B cell (primary cell): ENCODE measurements around the gene NPBWR2. TPM values are rescaled to one million over a fixed set of nuclear protein-coding genes. Genes with fewer than 3 reads are reported as not detected.
"Not testable (repeated sequence)": the region's sequence is repeated elsewhere in the genome, so short reads cannot be mapped to it uniquely, and the experiment has no call there.

Experiments used
- ATAC-seq: fragments of 200-7000 bp; cut with Tn5 transposase; one replicate; pipeline ENCODE4 v1.10.0; 2021; ENCODE audit warnings: low read depth, mild to moderate bottlenecking, moderate number of reproducible peaks, moderate library complexity
- CTCF ChIA-PET: fragments of 350-600 bp; sonication (Branson Sonifier 250); formaldehyde crosslinking; loops from one replicate; lab custom pipeline; 2021; ENCODE audit warnings: antibody characterized with exemption, inconsistent platforms; lab: Charles Lee
- POLR2A ChIA-PET: fragments of 350-600 bp; sonication (Branson Sonifier 250); formaldehyde crosslinking; loops from one replicate; lab custom pipeline; 2021; ENCODE audit warnings: antibody characterized with exemption; lab: Charles Lee
- DNase-seq: peaks from one replicate; pipeline ENCODE4 v3.0.0; 2013
- H2AFZ ChIP-seq: 2 replicates; pipeline ENCODE4 v1.6.1; 2012; ENCODE audit warnings: mild to moderate bottlenecking, low read depth, low read length; ENCODE audit not compliant: insufficient read depth, poor library complexity, severe bottlenecking
- H3K27ac ChIP-seq, 2 donors: 1 replicate in 1 of 2; 2 replicates in 1 of 2; pipeline ENCODE4 v1.5.1; 2012 to 2013; ENCODE audit warnings: low read length in 2 of 2, mild to moderate bottlenecking in 2 of 2, moderate library complexity in 1 of 2
- H3K27me3 ChIP-seq, 4 experiments: fragments of 200-600 bp in 1 of 4; sonication (generic) in 1 of 4; replicated peaks in 1 of 4; 1 replicate in 2 of 4; 2 replicates in 2 of 4; pipeline versions ENCODE4 v1.6.1 to v1.7.0; 2013 to 2016; ENCODE audit warnings: low read length in 3 of 4, mild to moderate bottlenecking in 2 of 4, mixed read lengths in 1 of 4, moderate library complexity in 1 of 4; ENCODE audit not compliant: insufficient read depth in 4 of 4, control insufficient read depth in 3 of 4; ENCODE audit errors: control extremely low read depth in 1 of 4
- H3K36me3 ChIP-seq, 2 experiments: replicated peaks in 1 of 2; 1 replicate in 1 of 2; 2 replicates in 1 of 2; pipeline versions ENCODE4 v1.6.1 to v1.7.1; 2013; ENCODE audit warnings: low read length in 1 of 2; ENCODE audit not compliant: insufficient read depth in 2 of 2, control insufficient read depth in 1 of 2; ENCODE audit errors: control extremely low read depth in 1 of 2, extremely low read depth in 1 of 2
- H3K4me1 ChIP-seq, 2 donors: fragments of 200-600 bp in 1 of 2; sonication (generic) in 1 of 2; 1 replicate in 1 of 2; 2 replicates in 1 of 2; pipeline versions ENCODE4 v1.5.1 to v1.6.1; 2013 to 2017; ENCODE audit warnings: low read length in 2 of 2; ENCODE audit not compliant: control insufficient read depth in 2 of 2, insufficient read depth in 2 of 2
- H3K4me2 ChIP-seq: replicated peaks from 2 replicates; pipeline ENCODE3; 2012; ENCODE audit warnings: mild to moderate bottlenecking, low read depth, low read length; ENCODE audit not compliant: poor library complexity, severe bottlenecking
- H3K4me3 ChIP-seq, 5 experiments: fragments of 200-600 bp in 1 of 5; sonication (generic) in 1 of 5; 1 replicate in 3 of 5; 2 replicates in 2 of 5; pipeline versions ENCODE4 v1.5.1 to v1.7.0; 2011 to 2016; ENCODE audit warnings: low read length in 4 of 5, mild to moderate bottlenecking in 4 of 5, low read depth in 2 of 5, control low read depth in 1 of 5, moderate library complexity in 1 of 5; ENCODE audit not compliant: insufficient read depth in 1 of 5; ENCODE audit errors: control extremely low read depth in 1 of 5, extremely low read depth in 1 of 5
- H3K79me2 ChIP-seq: fragments of 200-600 bp; sonication (generic); one replicate; pipeline ENCODE4 v1.6.0; 2016; ENCODE audit warnings: low read length; ENCODE audit not compliant: control insufficient read depth, insufficient read depth
- H3K9ac ChIP-seq: fragments of 200-600 bp; sonication (generic); 2 replicates; pipeline ENCODE4 v1.6.1; 2017; ENCODE audit warnings: mild to moderate bottlenecking, low read length, moderate library complexity
- H3K9me3 ChIP-seq, 3 donors: one replicate each; pipeline versions ENCODE4 v1.6.1 to v1.7.1; 2013; ENCODE audit warnings: low read length in 2 of 3; ENCODE audit not compliant: control insufficient read depth in 2 of 3, insufficient read depth in 1 of 3; ENCODE audit errors: control extremely low read depth in 1 of 3
- H4K20me1 ChIP-seq: 2 replicates; pipeline ENCODE4 v1.6.0; 2012; ENCODE audit warnings: mild to moderate bottlenecking, low read length; ENCODE audit not compliant: insufficient read depth, control insufficient read depth, poor library complexity, severe bottlenecking
- H3K27ac Mint-ChIP-seq: one replicate; pipeline ENCODE4 v1.8.0; 2021; ENCODE audit warnings: mixed read lengths
- H3K27me3 Mint-ChIP-seq: one replicate; pipeline ENCODE4 v1.8.0; 2021; ENCODE audit warnings: mixed read lengths
- H3K4me1 Mint-ChIP-seq: one replicate; pipeline ENCODE4 v1.8.0; 2021; ENCODE audit warnings: mixed read lengths
- H3K4me3 Mint-ChIP-seq: one replicate; pipeline ENCODE4 v1.8.0; 2021; ENCODE audit warnings: mixed read lengths
- H3K9me3 Mint-ChIP-seq: one replicate; pipeline ENCODE4 v1.8.0; 2022; ENCODE audit warnings: mixed read lengths; ENCODE audit not compliant: insufficient read depth
- EZH2 ChIP-seq: IDR thresholded peaks from 2 replicates; pipeline ENCODE4 v1.6.1; 2012; ENCODE audit warnings: borderline replicate concordance, low read depth, mild to moderate bottlenecking, moderate library complexity, low read length; ENCODE audit not compliant: insufficient read depth, poor library complexity, severe bottlenecking
- WGBS: methylation state at CpG from one replicate; pipeline ENCODE4 v1.1.5; 2013; ENCODE audit warnings: missing lambda C conversion rate; ENCODE audit not compliant: insufficient coverage; 5-methylcytosine and 5-hydroxymethylcytosine counted together
- intact Hi-C: fragments of 100-400 bp; cut with micrococcal nuclease; formaldehyde crosslinking; loops from one replicate; pipeline ENCODE4 v1.10.0; 2022
- polyA plus RNA-seq: library from polyadenylated mRNA; depleted of rRNA; stranded (reverse); fragments of >200 nt; gene quantifications from 2 replicates; pipeline ENCODE4 v1.2.3, GENCODE V29; 2012
- total RNA-seq, 2 donors: library from RNA; stranded (reverse); fragments of 120-200 nt in 1 of 2; gene quantifications; 1 replicate in 1 of 2; 2 replicates in 1 of 2; pipeline versions ENCODE4 v1.2.3 to v1.2.4, GENCODE V29; 2013 to 2022
- TF ChIP-seq, protein P1 (sequence below): fragments of 200-600 bp; IDR thresholded peaks from one replicate; pipeline ENCODE4 v1.8.0; 2022; ENCODE audit warnings: antibody characterized with exemption, mild to moderate bottlenecking

The NPBWR2 gene
- total and polyA plus RNA-seq, 2 donors (not counting 1 experiment from before 2014, with no cell fraction given), result 0.21 TPM; not detected in 1

DNA sequence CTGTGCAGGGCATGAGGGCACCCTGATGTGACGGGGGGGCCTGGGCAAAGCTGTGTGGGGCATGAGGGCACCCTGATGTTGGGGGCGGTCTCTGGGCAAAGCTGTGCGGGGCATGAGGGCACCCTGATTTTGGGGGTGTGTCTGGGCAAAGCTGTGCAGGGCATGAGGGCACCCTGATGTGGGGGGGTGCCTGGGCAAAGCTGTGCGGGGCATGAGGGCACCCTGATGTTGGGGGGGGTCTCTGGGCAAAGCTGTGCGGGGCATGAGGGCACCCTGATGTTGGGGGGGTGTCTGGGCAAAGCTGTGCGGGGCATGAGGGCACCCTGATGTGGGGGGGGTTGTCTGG is 10.0 kb upstream of the NPBWR2 start:
- DNase-seq, H3K4me3 Mint-ChIP-seq, H3K9me3 Mint-ChIP-seq, H4K20me1 ChIP-seq, H3K27me3 Mint-ChIP-seq, H2AFZ ChIP-seq, H3K4me2 ChIP-seq, H3K36me3 ChIP-seq, H3K4me3 ChIP-seq, H3K9ac ChIP-seq, H3K79me2 ChIP-seq, H3K27me3 ChIP-seq, intact Hi-C loops, H3K27ac ChIP-seq, H3K27ac Mint-ChIP-seq, ATAC-seq, H3K9me3 ChIP-seq: not testable (repeated sequence)
- ChIA-PET POLR2A (interaction anchor here (0.9 kb wide), 1 partner anchor 34 kb away, joined by 6 read pairs; no protein-coding TSS in a partner anchor), CTCF (interaction anchor here (0.9 to 9.2 kb wide), 3 partner anchors 10 to 36 kb away, joined by 3 to 220 read pairs (median 3); partner anchors contain the start of genes LKAAEAR1, NPBWR2, OPRL1 and RGS19)
- peaks cover 4 to 14% of the 10 kb centered on the region in 2 donors for H3K4me1 ChIP-seq
- H3K4me1 Mint-ChIP-seq, result peaks cover 13% of the 10 kb centered on the region
- WGBS, result 71% methylated on average over 2 of the region's 6 CpGs

DNA sequence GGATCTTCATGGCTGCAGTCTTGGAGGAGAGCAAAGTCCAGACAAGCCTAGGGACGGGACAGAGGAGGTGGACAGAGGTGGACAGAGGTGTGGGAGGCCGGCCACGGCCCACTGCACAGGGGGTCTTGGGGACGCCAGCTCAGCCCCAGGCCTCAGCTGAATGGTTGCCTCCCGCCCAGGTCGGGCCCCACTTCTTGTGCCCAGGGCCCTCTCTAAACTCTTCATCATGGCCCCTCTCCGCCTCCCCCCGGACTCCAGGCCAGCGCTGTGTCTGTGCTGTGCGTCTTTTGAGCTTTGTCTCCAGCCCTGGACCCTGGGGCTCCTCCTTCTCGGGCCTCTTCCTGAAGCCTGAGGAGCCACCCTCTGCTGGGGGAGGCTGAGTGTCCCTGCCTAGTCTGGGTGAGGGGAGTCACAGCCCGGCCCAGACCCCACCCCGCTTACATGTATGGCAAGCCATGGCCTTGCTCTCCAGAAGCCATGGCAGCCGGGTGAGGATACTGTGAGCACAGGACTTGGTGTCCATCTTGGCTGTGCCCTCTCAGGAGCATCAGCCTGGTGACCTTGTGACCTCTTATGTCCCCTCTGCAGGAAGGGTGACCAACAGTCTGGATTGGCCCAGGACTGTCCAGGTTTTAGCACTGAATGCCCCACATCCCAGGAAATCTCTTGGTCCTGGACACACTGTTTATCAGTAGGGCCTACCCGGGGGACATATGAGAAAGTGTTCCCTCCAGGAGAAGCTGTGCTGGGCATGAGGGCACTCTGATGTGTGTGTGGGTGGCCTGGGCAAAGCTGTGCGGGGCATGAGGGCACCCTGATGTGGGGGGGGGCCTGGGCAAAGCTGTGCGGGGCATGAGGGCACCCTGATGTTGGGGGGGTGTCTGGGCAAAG is 9.4 kb upstream of the NPBWR2 start:
- Histone ChIP-seq H3K79me2 (no peaks in the 10 kb centered on the region), H3K27me3 (peaks cover 0 to 3% (median 0%) of the 10 kb centered on the region in 4 experiments), H4K20me1 (no peaks in the 10 kb centered on the region), H3K4me1 (peaks cover 4 to 21% of the 10 kb centered on the region in 2 donors), H3K27ac (no peak overlapping the region), H3K4me2 (no peak overlapping the region), H2AFZ (no peak overlapping the region), H3K9ac (no peak overlapping the region), H3K36me3 (no peaks in the 10 kb centered on the region), H3K4me3 (no peak overlapping the region), H3K9me3 (no peaks in the 10 kb centered on the region)
- 92% methylated on average over 11 of the region's 17 CpGs for WGBS
- H3K4me1 Mint-ChIP-seq, result peaks cover 19% of the 10 kb centered on the region
- no peaks in the 10 kb centered on the region for H3K9me3 Mint-ChIP-seq
- no peak for DNase-seq
- ChIA-PET CTCF (interaction anchor here (0.9 to 9.2 kb wide), 4 partner anchors 9 to 35 kb away, joined by 3 to 220 read pairs (median 11); partner anchors contain the start of genes LKAAEAR1, NPBWR2, OPRL1 and RGS19), POLR2A (interaction anchor here (0.9 kb wide), 1 partner anchor 33 kb away, joined by 6 read pairs; no protein-coding TSS in a partner anchor)
- intact Hi-C loops, result no loop called here
- no peaks in the 10 kb centered on the region for H3K27me3 Mint-ChIP-seq
- no peak overlapping the region for H3K4me3 Mint-ChIP-seq
- TF ChIP-seq, protein P1, sequence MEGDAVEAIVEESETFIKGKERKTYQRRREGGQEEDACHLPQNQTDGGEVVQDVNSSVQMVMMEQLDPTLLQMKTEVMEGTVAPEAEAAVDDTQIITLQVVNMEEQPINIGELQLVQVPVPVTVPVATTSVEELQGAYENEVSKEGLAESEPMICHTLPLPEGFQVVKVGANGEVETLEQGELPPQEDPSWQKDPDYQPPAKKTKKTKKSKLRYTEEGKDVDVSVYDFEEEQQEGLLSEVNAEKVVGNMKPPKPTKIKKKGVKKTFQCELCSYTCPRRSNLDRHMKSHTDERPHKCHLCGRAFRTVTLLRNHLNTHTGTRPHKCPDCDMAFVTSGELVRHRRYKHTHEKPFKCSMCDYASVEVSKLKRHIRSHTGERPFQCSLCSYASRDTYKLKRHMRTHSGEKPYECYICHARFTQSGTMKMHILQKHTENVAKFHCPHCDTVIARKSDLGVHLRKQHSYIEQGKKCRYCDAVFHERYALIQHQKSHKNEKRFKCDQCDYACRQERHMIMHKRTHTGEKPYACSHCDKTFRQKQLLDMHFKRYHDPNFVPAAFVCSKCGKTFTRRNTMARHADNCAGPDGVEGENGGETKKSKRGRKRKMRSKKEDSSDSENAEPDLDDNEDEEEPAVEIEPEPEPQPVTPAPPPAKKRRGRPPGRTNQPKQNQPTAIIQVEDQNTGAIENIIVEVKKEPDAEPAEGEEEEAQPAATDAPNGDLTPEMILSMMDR, result no peak
- no peak for TF ChIP-seq EZH2
- no peak for ATAC-seq
- no peak overlapping the region for H3K27ac Mint-ChIP-seq
